Activated T-cell treated with anti-CD3 and anti-CD28 coated beads, Interleukin-2, amount 50 U/mL, for 24 hours (primary cell): ENCODE data around the gene DCTN3.

Experiments used
- DNase-seq: peaks from one replicate; pipeline ENCODE4 v3.0.0-alpha.2; 2020
- H3K27ac Mint-ChIP-seq: 2 replicates; pipeline ENCODE4 v1.8.0; 2020; ENCODE audit warnings: mild to moderate bottlenecking, mixed read lengths
- H3K27me3 Mint-ChIP-seq: 2 replicates; pipeline ENCODE4 v1.8.0; 2020; ENCODE audit warnings: mixed read lengths
- H3K36me3 Mint-ChIP-seq: 2 replicates; pipeline ENCODE4 v1.8.0; 2020; ENCODE audit warnings: low read depth, mixed read lengths
- H3K4me1 Mint-ChIP-seq: 2 replicates; pipeline ENCODE4 v1.8.0; 2020; ENCODE audit warnings: low read depth, mixed read lengths
- H3K4me3 Mint-ChIP-seq: 2 replicates; pipeline ENCODE4 v1.8.0; 2020; ENCODE audit warnings: mild to moderate bottlenecking, moderate library complexity, mixed read lengths
- H3K9me3 Mint-ChIP-seq: 2 replicates; pipeline ENCODE4 v1.8.0; 2020; ENCODE audit warnings: mixed read lengths

Gene DCTN3

GRCh38 chr9:34620061-34620994, at the start of gene DCTN3:
Gene DCTN3, minus strand, starts transcription at chr9:34620495. Its CDS starts 31 bp downstream, at chr9:34620464.
- peaks cover 32% of the 10 kb centered on the region for H3K27me3 Mint-ChIP-seq
- H3K4me3 Mint-ChIP-seq: peak within 1 kb of the TSS; percentile 94
- peaks cover 35% of the 10 kb centered on the region for H3K36me3 Mint-ChIP-seq
- peak; percentile 87 for DNase-seq
- H3K27ac Mint-ChIP-seq: peak within 1 kb of the TSS; percentile 85
- no peaks in the 10 kb centered on the region for H3K9me3 Mint-ChIP-seq
- H3K4me1 Mint-ChIP-seq: peaks cover 30% of the 10 kb centered on the region

GRCh38 chr9:34665381-34666250, 45.3 kb upstream of the DCTN3 start:
- Mint-ChIP-seq H3K4me3 (peak overlapping the region; percentile 77), H3K36me3 (peaks cover 14% of the 10 kb centered on the region), H3K27me3 (no peaks in the 10 kb centered on the region), H3K27ac (peak overlapping the region; percentile 89), H3K9me3 (peaks cover 8% of the 10 kb centered on the region), H3K4me1 (peaks cover 35% of the 10 kb centered on the region)
- peak; percentile 85 for DNase-seq

- Mint-ChIP-seq H3K27ac (peak overlapping the region; percentile 89), H3K27me3 (no peaks in the 10 kb centered on the region), H3K4me3 (peak overlapping the region; percentile 77), H3K4me1 (peaks cover 35% of the 10 kb centered on the region), H3K36me3 (peaks cover 20% of the 10 kb centered on the region), H3K9me3 (peaks cover 8% of the 10 kb centered on the region)
- DNase-seq: no peak
Observed at GRCh38 chr9:34665067-34665380, 44.7 kb upstream of the DCTN3 start.

- peaks cover 6% of the 10 kb centered on the region for H3K9me3 Mint-ChIP-seq
- H3K4me1 Mint-ChIP-seq: peaks cover 36% of the 10 kb centered on the region
- DNase-seq: peak; percentile 69
Observed at GRCh38 chr9:34664281-34665066, 44.2 kb upstream of the DCTN3 start.

GRCh38 chr9:34663303-34663605, 43.0 kb upstream of the DCTN3 start:
- Mint-ChIP-seq H3K36me3 (peaks cover 20% of the 10 kb centered on the region), H3K27me3 (no peaks in the 10 kb centered on the region), H3K4me1 (peaks cover 37% of the 10 kb centered on the region), H3K27ac (peak overlapping the region; percentile 76), H3K4me3 (no peak overlapping the region), H3K9me3 (no peaks in the 10 kb centered on the region)
- no peak for DNase-seq

More at GRCh38 chr9:34664281-34665066, 44.2 kb upstream of the DCTN3 start:
- H3K27me3 Mint-ChIP-seq: no peaks in the 10 kb centered on the region
- peak overlapping the region; percentile 77 for H3K4me3 Mint-ChIP-seq
- peaks cover 20% of the 10 kb centered on the region for H3K36me3 Mint-ChIP-seq
- H3K27ac Mint-ChIP-seq: peak overlapping the region; percentile 89

- no peaks in the 10 kb centered on the region for H3K9me3 Mint-ChIP-seq
- no peaks in the 10 kb centered on the region for H3K27me3 Mint-ChIP-seq
- no peak within 1 kb of the TSS for H3K4me3 Mint-ChIP-seq
- H3K4me1 Mint-ChIP-seq: peaks cover 37% of the 10 kb centered on the region
- peak within 1 kb of the TSS; percentile 76 for H3K27ac Mint-ChIP-seq
- no peak for DNase-seq
- H3K36me3 Mint-ChIP-seq: peaks cover 20% of the 10 kb centered on the region
Observed at GRCh38 chr9:34662526-34663302, 42.4 kb upstream of the DCTN3 start, which contains the start of gene CCL27. Gene CCL27, minus strand, starts transcription at chr9:34662657. Its CDS starts 24 bp downstream, at chr9:34662633.

- no peak for DNase-seq
- no peak overlapping the region for H3K4me3 Mint-ChIP-seq
- peaks cover 20% of the 10 kb centered on the region for H3K36me3 Mint-ChIP-seq
- no peak overlapping the region for H3K27ac Mint-ChIP-seq
- H3K27me3 Mint-ChIP-seq: no peaks in the 10 kb centered on the region
- H3K4me1 Mint-ChIP-seq: peaks cover 30% of the 10 kb centered on the region
- no peaks in the 10 kb centered on the region for H3K9me3 Mint-ChIP-seq
Observed at GRCh38 chr9:34659592-34660253, 39.4 kb upstream of the DCTN3 start.

- Mint-ChIP-seq H3K4me1 (peaks cover 18% of the 10 kb centered on the region), H3K9me3 (no peaks in the 10 kb centered on the region), H3K27ac (no peak overlapping the region), H3K4me3 (no peak overlapping the region), H3K36me3 (peaks cover 20% of the 10 kb centered on the region), H3K27me3 (no peaks in the 10 kb centered on the region)
- no peak for DNase-seq
Observed at GRCh38 chr9:34658461-34658860, 38.2 kb upstream of the DCTN3 start.

GRCh38 chr9:34656992-34657391, 36.7 kb upstream of the DCTN3 start:
- Mint-ChIP-seq H3K4me1 (peaks cover 15% of the 10 kb centered on the region), H3K27me3 (no peaks in the 10 kb centered on the region), H3K36me3 (peaks cover 20% of the 10 kb centered on the region), H3K4me3 (no peak overlapping the region), H3K9me3 (no peaks in the 10 kb centered on the region), H3K27ac (no peak overlapping the region)
- DNase-seq: no peak

- Mint-ChIP-seq H3K4me1 (peaks cover 19% of the 10 kb centered on the region), H3K27me3 (no peaks in the 10 kb centered on the region), H3K9me3 (no peaks in the 10 kb centered on the region), H3K4me3 (no peak overlapping the region), H3K36me3 (peaks cover 20% of the 10 kb centered on the region), H3K27ac (no peak overlapping the region)
- DNase-seq: no peak
Observed at GRCh38 chr9:34655394-34655793, 35.1 kb upstream of the DCTN3 start.

GRCh38 chr9:34654323-34655051, 34.2 kb upstream of the DCTN3 start:
- H3K36me3 Mint-ChIP-seq: peaks cover 23% of the 10 kb centered on the region

GRCh38 chr9:34653151-34654072, 33.1 kb upstream of the DCTN3 start:
- Mint-ChIP-seq H3K4me3 (no peak overlapping the region), H3K9me3 (no peaks in the 10 kb centered on the region), H3K27ac (peak overlapping the region; percentile 13), H3K36me3 (peaks cover 34% of the 10 kb centered on the region), H3K4me1 (peaks cover 24% of the 10 kb centered on the region), H3K27me3 (no peaks in the 10 kb centered on the region)
- no peak for DNase-seq

More at GRCh38 chr9:34654323-34655051, 34.2 kb upstream of the DCTN3 start:
- Mint-ChIP-seq H3K9me3 (no peaks in the 10 kb centered on the region), H3K27ac (no peak overlapping the region), H3K4me3 (no peak overlapping the region), H3K4me1 (peaks cover 18% of the 10 kb centered on the region), H3K27me3 (no peaks in the 10 kb centered on the region)
- DNase-seq: no peak
